HG03039 (cell line): Measurements from ENCODE around the gene RASSF4.

Experiments
- ATAC-seq: cut with Tn5 transposase; IDR thresholded peaks from one replicate; pipeline ENCODE4 v1.9.1; 2021; ENCODE audit warnings: mild to moderate bottlenecking, moderate library complexity; ENCODE audit not compliant: unreplicated experiment

Gene RASSF4

DNA sequence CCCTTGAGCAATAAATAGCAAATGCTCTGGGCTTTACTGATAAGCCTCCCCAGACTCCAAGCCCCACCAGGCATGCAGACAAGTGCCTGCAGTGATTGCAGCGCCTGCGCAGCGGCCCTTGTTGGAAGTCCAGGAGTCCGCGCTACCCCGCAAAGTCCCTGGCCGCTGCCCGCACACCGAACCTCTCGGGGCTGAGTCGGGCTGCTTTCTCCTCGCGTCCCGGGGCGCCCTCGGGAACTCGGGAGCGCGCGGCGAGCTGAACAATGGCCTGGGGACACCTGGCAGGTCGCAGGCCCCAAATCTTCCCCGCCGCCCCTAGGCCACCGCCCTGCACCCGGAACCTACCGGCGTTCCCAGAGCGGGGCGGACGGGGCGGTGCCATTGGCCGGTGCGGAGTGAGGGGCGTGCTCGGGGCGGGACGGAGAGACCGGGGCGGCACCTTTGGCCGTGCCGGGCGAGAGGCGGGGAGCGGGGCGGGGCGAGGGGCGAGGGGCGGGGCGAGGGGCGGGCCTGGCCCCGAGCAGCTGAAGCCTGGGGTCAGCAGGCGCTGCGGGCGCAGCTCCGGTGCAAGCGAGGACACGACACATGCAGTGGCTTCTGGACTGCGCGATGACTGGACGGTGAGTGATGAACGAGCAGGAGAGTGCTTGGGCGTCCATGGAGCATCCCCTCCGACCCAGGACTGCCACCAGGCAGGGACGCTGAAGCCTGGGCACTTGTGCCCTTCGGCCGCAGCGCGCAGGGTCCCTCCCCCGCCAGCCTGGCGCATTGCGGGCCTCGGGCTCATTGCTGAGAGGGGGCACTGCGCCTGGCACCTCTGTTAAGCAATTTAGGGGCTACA, at the start of gene RASSF4:
Gene RASSF4, plus strand, starts transcription at position 556 of the 841 bp plus-strand sequence. CDS start 10,401 bp downstream, outside the sequence.
- ATAC-seq, result peak; percentile 96

- no peak for ATAC-seq
Measured at GRCh38 chr10:44909910-44910309, 49.7 kb upstream of the RASSF4 start.

DNA sequence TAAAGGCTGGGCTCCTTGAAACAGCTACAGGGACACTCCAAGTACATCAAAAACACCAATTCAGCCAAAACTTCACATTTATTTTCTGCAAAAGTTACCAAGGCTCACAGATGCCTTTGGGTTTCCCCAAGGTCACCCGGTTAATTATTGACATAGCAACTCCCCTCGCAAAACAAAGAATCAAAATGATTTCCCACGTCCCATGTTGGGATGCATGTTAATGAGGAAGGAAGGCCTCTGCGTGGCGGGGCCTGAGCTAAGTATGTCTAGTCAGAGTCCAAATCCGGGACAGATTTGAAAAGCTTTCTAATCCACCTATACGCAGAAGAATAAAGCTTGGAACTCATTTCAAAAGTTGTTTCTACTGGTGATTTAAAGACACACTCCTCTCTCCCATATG, 49.0 kb upstream of the RASSF4 start:
- no peak for ATAC-seq

DNA sequence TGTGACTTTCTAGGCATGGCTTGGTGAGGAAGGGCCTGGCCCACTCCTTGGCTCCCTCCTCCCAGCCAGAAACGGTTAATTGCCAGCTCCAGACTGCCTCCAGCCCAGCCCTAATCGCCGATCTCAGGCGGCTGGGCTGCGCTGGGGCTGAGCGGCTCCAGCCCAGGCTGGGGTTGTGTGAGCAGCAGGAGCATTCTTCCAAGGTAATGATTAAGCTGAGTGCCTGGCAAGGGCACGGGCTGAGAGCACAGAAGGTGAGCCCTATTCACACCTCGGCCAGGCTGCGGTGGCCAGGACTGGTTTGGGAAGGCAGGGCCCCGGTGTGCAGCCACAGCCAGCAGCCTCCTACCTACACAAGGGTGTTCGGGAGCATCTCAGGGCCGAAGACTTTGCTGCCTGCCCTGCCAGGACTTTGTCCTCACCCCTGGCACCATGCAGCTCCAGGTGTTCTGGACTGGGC, 48.5 kb upstream of the RASSF4 start, which contains the start of gene TMEM72:
Gene TMEM72, plus strand, starts transcription at position 257 of the 460 bp plus-strand sequence. Its CDS starts 176 bp downstream, at position 433.
- ATAC-seq, result no peak

DNA sequence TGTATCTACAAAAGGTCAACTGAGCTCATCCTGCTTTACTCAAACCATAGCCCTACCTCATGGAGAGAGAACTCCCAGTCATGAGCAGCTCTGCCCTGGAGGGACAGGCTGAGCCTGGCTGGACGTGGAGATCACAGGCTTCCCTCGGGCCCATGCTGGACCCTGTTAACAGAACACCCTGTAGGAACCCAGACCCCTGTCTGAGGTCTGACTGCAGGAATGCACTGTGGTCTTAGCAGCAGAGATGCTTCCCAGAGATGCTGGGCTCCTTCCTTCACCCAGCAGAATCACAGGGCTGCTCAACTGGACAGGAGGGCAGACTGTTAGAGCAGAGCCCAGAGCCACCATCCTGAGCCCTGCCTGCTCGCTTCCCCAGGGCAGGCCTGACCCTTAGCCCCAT, 47.7 kb upstream of the RASSF4 start:
- no peak for ATAC-seq

DNA sequence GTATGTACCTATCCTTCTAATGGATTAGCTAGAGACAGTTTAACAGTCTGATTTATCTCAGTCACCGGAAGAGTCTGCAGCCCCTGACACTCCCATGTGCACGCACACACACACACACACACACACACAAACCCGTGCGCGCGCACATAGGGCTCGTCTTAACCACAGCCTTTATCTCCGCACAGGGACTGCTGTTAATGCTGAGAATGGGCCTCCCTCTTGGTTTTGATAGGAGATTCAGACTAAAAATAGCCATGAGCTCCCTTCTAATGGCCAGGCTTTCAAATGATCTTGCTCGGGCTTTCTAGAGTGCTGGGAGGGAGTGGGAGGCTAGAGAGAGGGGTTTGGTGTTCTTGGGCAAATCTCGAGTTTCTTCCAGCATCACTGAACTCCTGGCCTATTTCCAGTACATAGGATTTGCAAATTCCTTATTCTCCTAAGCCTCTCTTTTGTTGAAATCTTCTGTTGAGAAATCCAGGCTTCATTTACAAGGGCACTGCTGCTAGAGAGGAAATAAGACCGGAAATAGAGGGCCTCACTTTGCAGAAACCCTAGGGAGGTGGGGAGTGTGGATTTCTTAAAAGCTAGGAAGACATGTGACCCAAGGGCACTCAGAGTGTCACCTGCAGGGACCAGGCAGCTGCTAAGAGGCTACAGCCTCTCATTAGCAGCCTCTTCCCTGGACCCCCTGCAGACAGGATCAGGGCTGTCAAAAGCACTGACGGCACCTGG, 46.1 kb upstream of the RASSF4 start:
- no peak for ATAC-seq

DNA sequence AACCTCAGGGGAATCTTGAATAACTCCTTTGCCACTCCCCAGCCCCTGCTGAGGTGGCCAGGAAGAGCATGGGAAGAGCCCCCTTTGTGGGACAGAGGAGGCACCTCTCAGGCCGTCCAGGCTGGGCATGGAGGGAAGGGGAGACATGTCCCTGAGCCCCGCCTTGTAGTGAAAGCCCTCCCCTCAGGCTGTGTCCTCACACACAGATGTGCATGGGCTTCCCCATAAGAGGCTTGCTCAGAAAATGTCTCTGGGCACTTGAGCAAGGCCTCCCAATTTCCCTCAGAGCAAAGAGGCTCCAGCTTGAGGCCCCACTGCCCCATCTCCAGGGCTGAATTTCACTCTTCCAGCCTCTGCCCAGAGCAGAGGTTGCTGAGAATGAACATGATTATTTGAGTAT, 44.7 kb upstream of the RASSF4 start:
- ATAC-seq, result no peak

GRCh38 chr10:44916429-44916828, 43.2 kb upstream of the RASSF4 start:
- ATAC-seq, result no peak

- ATAC-seq, result no peak
Measured at GRCh38 chr10:44917848-44918247, 41.8 kb upstream of the RASSF4 start.

DNA sequence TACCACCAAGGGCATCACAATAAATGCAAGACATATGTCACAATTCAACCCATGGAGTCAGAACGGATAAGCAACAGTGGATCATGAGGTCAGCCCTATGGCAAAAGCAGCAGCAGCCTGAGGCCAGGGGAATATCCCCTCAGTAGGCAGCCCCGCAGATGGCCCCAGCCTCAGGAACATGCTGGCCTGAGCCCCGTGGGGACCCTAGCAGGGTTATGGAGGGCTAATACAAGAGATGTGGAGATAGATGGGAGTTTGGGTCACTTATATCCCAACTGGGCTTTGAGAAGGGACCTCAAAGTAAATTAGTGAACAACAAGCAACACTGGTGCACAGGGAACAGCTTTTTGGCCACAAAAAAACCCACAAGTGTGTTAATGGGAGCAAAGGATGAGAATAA, 39.4 kb upstream of the RASSF4 start:
- no peak for ATAC-seq

- no peak for ATAC-seq
Measured at GRCh38 chr10:44921061-44921460, 38.5 kb upstream of the RASSF4 start.

DNA sequence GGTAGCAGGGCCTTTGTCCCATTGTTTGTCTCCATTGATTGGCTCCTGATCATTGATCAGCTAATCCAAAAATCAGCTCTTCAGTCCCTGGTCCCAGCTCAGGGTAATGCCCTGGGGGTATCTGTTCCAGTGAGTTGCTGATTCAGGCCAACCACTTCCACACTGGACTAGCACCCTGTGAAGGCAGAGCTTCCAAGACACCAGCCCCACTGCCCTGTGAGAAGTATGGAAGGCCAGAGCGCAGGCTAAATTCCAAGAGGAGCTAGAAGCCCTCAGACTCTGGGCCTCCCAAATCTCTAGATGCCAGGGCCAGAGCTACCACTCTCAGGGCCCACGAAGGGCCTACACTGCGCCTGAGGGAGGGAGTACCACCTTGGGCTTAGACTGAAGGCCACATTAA, 38.1 kb upstream of the RASSF4 start:
- no peak for ATAC-seq

- ATAC-seq, result no peak
Measured at GRCh38 chr10:44922021-44922420, 37.6 kb upstream of the RASSF4 start.

GRCh38 chr10:44922796-44923545, 36.6 kb upstream of the RASSF4 start:
- no peak for ATAC-seq

- no peak for ATAC-seq
Measured at GRCh38 chr10:44923611-44924010, 36.0 kb upstream of the RASSF4 start.

GRCh38 chr10:44924261-44925040, 35.2 kb upstream of the RASSF4 start:
- ATAC-seq, result no peak

DNA sequence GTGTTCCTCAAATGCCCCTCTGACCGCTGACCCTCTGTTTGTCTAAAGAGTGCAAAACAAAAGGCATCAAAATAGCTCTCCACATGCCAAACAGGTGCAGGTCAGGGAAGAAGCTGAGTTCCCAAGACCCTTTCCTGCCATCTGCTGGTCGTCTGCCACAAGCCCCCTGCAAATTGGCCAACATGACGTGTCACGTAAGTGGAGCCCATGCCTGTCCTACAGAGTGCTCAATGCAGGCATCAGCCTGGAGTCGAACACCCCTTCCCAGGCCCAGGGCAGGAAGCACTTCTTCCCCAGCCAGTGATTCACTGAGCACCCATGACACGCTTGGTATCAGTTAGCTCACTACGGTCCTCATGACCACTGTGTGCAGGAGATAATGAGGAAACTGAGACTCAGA, 34.4 kb upstream of the RASSF4 start:
- no peak for ATAC-seq

DNA sequence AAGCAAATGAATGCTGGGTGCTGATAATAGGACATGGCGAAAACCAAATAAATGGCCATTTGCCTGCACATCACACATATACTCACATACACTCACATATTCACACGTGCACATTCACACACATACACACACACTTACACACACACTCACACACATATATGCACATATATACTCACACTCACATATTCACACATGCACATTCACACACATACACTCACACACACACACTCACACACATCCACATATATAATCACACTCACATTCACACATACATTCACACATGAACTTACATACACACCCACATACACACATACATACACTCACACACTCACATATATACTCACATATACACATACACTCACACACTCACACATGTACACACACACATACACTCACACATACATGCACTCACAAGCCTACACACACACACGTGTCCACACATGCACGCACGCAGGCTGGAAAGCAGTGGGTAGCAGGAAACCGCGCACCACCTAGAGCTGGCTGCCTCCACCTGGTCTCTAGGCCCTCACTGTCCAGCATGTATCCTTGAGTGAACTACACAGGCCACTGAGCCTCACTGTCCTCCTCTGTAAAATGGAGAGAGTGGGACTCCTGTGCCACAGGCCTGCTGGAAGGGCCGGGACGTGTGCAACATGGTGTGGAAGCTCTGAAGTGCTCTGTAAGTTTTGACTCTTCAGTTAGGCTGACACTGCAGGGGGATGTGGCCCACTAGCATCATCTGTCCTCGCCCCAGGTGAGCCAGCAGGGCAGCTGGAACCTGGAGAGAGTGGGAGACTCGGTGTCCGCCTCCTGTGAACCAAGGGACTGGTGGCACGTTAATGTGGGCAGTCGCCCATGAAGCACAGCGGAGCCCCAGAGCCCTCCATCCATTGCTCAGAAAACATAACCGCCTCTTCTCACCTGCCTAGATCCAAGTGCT, 33.5 kb upstream of the RASSF4 start:
- ATAC-seq, result no peak

DNA sequence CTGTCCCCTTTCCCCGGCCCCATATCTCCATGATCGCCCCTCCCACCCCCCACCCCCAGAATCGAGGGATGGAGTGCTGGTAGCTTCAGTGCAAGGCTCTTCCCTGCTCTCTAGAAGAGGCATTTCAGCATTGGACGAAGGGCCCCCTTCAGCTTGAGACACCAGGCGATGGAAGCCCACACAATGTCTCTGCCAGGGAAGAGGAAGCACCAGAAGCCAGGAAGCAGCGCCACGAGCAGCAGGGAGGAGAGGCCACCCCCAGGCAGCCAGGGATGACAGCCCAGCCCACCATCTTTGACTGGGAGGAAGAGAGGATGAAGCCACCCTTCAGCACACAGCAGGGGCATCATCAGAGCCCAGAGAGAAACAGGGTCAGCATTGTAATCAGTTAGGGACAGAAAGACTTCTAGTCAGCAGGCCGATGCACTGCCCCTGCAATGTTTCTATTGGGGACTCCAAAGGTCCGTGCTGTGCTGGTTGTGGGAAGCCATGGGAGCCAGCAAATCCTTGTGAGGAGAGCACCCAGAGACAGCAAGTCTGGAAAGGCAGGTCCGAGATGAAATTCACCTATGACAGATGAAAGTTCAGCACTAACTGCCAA, 32.8 kb upstream of the RASSF4 start:
- no peak for ATAC-seq
